Neutrophil (primary cell): ENCODE data around the gene LRRD1.

ENCODE experiments used
- H3K27ac ChIP-seq: fragments of 200-600 bp; sonication (generic); 2 replicates; pipeline ENCODE4 v1.5.1; 2016; ENCODE audit warnings: mild to moderate bottlenecking, moderate library complexity
- H3K27me3 ChIP-seq: fragments of 200-600 bp; sonication (generic); 2 replicates; pipeline ENCODE4 v1.6.0; 2016; ENCODE audit warnings: mild to moderate bottlenecking
- H3K36me3 ChIP-seq: fragments of 200-600 bp; sonication (generic); 2 replicates; pipeline ENCODE4 v1.5.1; 2017
- H3K4me1 ChIP-seq, 2 experiments: fragments of 200-600 bp in 1 of 2; sonication (generic) in 1 of 2; 1 replicate in 1 of 2; 2 replicates in 1 of 2; pipeline versions ENCODE4 v1.5.1 to v1.6.1; 2013 to 2016; ENCODE audit warnings: low read depth in 1 of 2, low read length in 1 of 2, mild to moderate bottlenecking in 1 of 2, moderate library complexity in 1 of 2; ENCODE audit not compliant: control insufficient read depth in 1 of 2, insufficient read depth in 1 of 2
- H3K4me3 ChIP-seq, 2 experiments: fragments of 200-600 bp in 1 of 2; sonication (generic) in 1 of 2; 1 replicate in 1 of 2; 2 replicates in 1 of 2; pipeline ENCODE4 v1.5.1; 2013 to 2016; ENCODE audit warnings: low read depth in 1 of 2, low read length in 1 of 2, mild to moderate bottlenecking in 1 of 2, moderate library complexity in 1 of 2
- H3K9me3 ChIP-seq: fragments of 200-600 bp; sonication (generic); 2 replicates; pipeline ENCODE4 v1.5.1; 2016
- TF ChIP-seq, protein P1 (sequence below): fragments of 200-600 bp; sonication (generic); IDR thresholded peaks from 2 replicates; pipeline ENCODE4 v1.5.1; 2016; ENCODE audit warnings: antibody characterized with exemption

The LRRD1 gene

DNA sequence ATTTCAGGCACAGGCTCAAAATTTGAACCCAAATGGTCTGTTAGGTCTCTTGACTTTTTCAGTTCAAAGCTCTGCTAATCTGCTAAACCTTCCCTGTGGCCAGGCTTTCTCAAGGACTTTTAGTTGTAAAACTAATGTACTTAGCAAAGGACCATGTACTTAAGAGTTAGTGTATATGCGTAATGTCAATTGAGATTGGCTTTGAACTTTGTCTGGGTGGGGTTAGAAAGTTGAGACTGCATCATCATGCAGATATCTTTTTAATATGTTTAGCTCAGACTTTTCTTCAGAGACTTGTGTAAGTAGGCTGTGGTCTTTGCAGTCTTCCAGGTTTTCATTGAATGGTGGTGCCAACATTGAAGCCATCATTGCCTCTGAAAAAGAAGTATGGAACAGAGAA is 78.4 kb downstream of the LRRD1 start:
- no peaks in the 10 kb centered on the region for H3K9me3 ChIP-seq
- no peak overlapping the region for H3K27ac ChIP-seq
- H3K36me3 ChIP-seq: peaks cover 90% of the 10 kb centered on the region
- TF ChIP-seq, protein P1, sequence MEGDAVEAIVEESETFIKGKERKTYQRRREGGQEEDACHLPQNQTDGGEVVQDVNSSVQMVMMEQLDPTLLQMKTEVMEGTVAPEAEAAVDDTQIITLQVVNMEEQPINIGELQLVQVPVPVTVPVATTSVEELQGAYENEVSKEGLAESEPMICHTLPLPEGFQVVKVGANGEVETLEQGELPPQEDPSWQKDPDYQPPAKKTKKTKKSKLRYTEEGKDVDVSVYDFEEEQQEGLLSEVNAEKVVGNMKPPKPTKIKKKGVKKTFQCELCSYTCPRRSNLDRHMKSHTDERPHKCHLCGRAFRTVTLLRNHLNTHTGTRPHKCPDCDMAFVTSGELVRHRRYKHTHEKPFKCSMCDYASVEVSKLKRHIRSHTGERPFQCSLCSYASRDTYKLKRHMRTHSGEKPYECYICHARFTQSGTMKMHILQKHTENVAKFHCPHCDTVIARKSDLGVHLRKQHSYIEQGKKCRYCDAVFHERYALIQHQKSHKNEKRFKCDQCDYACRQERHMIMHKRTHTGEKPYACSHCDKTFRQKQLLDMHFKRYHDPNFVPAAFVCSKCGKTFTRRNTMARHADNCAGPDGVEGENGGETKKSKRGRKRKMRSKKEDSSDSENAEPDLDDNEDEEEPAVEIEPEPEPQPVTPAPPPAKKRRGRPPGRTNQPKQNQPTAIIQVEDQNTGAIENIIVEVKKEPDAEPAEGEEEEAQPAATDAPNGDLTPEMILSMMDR: no peak
- H3K4me3 ChIP-seq: no peak overlapping the region
- no peaks in the 10 kb centered on the region for H3K27me3 ChIP-seq
- H3K4me1 ChIP-seq: no peaks in the 10 kb centered on the region

DNA sequence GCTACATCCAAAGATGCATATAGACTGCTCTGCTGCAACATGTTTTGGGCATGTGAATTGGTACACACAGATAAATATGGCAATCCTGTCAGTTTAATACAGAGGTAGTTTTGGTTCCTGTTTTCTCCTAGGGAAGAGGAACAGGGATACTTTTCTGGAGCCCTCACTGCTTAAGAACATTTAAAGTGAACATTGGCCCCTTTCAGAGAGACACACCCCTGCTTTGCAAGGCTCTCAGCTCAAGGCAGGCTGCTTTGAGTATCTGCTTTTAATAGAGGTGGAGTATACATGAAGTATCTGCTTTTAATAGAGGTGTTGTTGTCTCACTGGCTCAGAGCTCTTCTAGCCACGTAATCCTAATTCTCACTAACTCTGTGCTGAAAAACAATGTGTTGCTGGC is 83.6 kb downstream of the LRRD1 start:
- Histone ChIP-seq H3K9me3 (no peaks in the 10 kb centered on the region), H3K4me1 (no peaks in the 10 kb centered on the region), H3K27me3 (no peaks in the 10 kb centered on the region), H3K4me3 (no peak overlapping the region), H3K36me3 (peaks cover 93% of the 10 kb centered on the region), H3K27ac (no peak overlapping the region)
- TF ChIP-seq, protein P1: no peak
